ENCODE measurements around the gene SPSB4.

DNA sequence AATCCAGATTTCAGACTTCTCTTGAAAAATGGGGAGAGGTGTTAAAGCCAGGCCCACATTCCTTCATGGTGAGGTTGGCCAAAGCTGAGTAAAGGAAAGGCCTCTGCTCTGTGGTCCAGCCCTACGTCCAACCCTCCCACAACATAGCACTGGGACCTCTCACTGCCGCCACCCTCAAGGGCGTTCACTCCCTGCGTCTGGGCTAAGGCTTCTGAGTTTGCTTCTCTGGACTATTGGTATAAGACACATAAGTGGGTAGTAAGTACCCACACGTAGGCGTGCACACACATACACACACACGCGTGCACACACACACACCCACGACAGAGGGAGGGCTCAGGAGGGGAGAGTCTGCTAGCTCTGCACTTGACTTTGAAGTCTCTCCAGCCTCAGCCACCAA is 100.3 kb downstream of the SPSB4 start:
- TF ChIP-seq, protein P1, sequence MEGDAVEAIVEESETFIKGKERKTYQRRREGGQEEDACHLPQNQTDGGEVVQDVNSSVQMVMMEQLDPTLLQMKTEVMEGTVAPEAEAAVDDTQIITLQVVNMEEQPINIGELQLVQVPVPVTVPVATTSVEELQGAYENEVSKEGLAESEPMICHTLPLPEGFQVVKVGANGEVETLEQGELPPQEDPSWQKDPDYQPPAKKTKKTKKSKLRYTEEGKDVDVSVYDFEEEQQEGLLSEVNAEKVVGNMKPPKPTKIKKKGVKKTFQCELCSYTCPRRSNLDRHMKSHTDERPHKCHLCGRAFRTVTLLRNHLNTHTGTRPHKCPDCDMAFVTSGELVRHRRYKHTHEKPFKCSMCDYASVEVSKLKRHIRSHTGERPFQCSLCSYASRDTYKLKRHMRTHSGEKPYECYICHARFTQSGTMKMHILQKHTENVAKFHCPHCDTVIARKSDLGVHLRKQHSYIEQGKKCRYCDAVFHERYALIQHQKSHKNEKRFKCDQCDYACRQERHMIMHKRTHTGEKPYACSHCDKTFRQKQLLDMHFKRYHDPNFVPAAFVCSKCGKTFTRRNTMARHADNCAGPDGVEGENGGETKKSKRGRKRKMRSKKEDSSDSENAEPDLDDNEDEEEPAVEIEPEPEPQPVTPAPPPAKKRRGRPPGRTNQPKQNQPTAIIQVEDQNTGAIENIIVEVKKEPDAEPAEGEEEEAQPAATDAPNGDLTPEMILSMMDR (IDR thresholded peaks at IDR 0.05) = no peak
- TF ChIP-seq POLR2AphosphoS5 (IDR thresholded peaks at IDR 0.05; ENCODE audit: low read depth, low read length) (no peak), SIN3A (IDR thresholded peaks at IDR 0.05; ENCODE audit: borderline replicate concordance, insufficient read depth, low read depth, low read length) (no peak), TCF7L2 (IDR thresholded peaks at IDR 0.05; ENCODE audit: low read depth, low read length) (no peak)
- TF ChIP-seq, protein P2, sequence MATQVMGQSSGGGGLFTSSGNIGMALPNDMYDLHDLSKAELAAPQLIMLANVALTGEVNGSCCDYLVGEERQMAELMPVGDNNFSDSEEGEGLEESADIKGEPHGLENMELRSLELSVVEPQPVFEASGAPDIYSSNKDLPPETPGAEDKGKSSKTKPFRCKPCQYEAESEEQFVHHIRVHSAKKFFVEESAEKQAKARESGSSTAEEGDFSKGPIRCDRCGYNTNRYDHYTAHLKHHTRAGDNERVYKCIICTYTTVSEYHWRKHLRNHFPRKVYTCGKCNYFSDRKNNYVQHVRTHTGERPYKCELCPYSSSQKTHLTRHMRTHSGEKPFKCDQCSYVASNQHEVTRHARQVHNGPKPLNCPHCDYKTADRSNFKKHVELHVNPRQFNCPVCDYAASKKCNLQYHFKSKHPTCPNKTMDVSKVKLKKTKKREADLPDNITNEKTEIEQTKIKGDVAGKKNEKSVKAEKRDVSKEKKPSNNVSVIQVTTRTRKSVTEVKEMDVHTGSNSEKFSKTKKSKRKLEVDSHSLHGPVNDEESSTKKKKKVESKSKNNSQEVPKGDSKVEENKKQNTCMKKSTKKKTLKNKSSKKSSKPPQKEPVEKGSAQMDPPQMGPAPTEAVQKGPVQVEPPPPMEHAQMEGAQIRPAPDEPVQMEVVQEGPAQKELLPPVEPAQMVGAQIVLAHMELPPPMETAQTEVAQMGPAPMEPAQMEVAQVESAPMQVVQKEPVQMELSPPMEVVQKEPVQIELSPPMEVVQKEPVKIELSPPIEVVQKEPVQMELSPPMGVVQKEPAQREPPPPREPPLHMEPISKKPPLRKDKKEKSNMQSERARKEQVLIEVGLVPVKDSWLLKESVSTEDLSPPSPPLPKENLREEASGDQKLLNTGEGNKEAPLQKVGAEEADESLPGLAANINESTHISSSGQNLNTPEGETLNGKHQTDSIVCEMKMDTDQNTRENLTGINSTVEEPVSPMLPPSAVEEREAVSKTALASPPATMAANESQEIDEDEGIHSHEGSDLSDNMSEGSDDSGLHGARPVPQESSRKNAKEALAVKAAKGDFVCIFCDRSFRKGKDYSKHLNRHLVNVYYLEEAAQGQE (IDR thresholded peaks at IDR 0.05; ENCODE audit: insufficient read depth in 1 of 2, low read depth in 2 of 2, low read length in 1 of 2) = no peak
